HepG2 (cell line): Measurements from ENCODE around the gene TUT7.

Experiments
- CHD2 ChIP-seq: IDR thresholded peaks from 2 replicates; pipeline ENCODE4 v1.6.1; 2011; ENCODE audit warnings: low read depth, low read length, improper control_type of control experiment
- CSRNP1 ChIP-seq: sonication (generic); formaldehyde crosslinking; IDR thresholded peaks from 2 replicates; pipeline ENCODE4 v1.8.1; 2023; ENCODE audit warnings: mild to moderate bottlenecking, missing genetic modification reagents
- CTCF ChIP-seq: sonication (generic); formaldehyde crosslinking; IDR thresholded peaks from 2 replicates; pipeline ENCODE4 v1.5.0; 2020; ENCODE audit warnings: mild to moderate bottlenecking, missing genetic modification reagents, moderate library complexity
- POLR2A ChIP-seq, 2 experiments: IDR thresholded peaks; 2 replicates each; pipeline ENCODE4 v1.6.1; 2011; ENCODE audit warnings: low read depth in 2 of 2, low read length in 2 of 2, mild to moderate bottlenecking in 1 of 2, moderate library complexity in 1 of 2; ENCODE audit not compliant: insufficient read depth in 1 of 2
- PPARG ChIP-seq: conservative IDR thresholded peaks from 2 replicates; pipeline ENCODE4 v1.6.1; 2016; ENCODE audit warnings: missing biosample characterization, missing genetic modification reagents
- ZFP41 ChIP-seq: sonication (generic); formaldehyde crosslinking; IDR thresholded peaks from 2 replicates; pipeline ENCODE4 v1.4.0; 2020; ENCODE audit warnings: mild to moderate bottlenecking, missing genetic modification reagents, borderline replicate concordance

- TF ChIP-seq CHD2 (no peak), CTCF (CRISPR knock-in tag) (no peak), ZFP41 (CRISPR knock-in tag) (no peak), CSRNP1 (CRISPR knock-in tag) (no peak), POLR2A (IDR thresholded peaks at IDR 0.05; ENCODE audit: insufficient read depth in 1 of 2, low read depth in 2 of 2, low read length in 2 of 2) (no peak), PPARG (no peak)
Observed at GRCh38 chr9:86241216-86241615, 113.0 kb downstream of the TUT7 start.
